B cell (primary cell): ENCODE measurements around the gene APOBEC4. TPM values are rescaled to one million over a fixed set of nuclear protein-coding genes. Genes with fewer than 3 reads are reported as not detected.

Experiments
- ATAC-seq: fragments of 200-7000 bp; cut with Tn5 transposase; one replicate; pipeline ENCODE4 v1.10.0; 2021; ENCODE audit warnings: low read depth, mild to moderate bottlenecking, moderate number of reproducible peaks, moderate library complexity
- CTCF ChIA-PET: fragments of 350-600 bp; sonication (Branson Sonifier 250); formaldehyde crosslinking; loops from one replicate; lab custom pipeline; 2021; ENCODE audit warnings: antibody characterized with exemption, inconsistent platforms; lab: Charles Lee
- POLR2A ChIA-PET: fragments of 350-600 bp; sonication (Branson Sonifier 250); formaldehyde crosslinking; loops from one replicate; lab custom pipeline; 2021; ENCODE audit warnings: antibody characterized with exemption; lab: Charles Lee
- DNase-seq: peaks from one replicate; pipeline ENCODE4 v3.0.0; 2013
- H2AFZ ChIP-seq: 2 replicates; pipeline ENCODE4 v1.6.1; 2012; ENCODE audit warnings: mild to moderate bottlenecking, low read depth, low read length; ENCODE audit not compliant: insufficient read depth, poor library complexity, severe bottlenecking
- H3K27ac ChIP-seq, 2 donors: 1 replicate in 1 of 2; 2 replicates in 1 of 2; pipeline ENCODE4 v1.5.1; 2012 to 2013; ENCODE audit warnings: low read length in 2 of 2, mild to moderate bottlenecking in 2 of 2, moderate library complexity in 1 of 2
- H3K27me3 ChIP-seq, 4 experiments: fragments of 200-600 bp in 1 of 4; sonication (generic) in 1 of 4; replicated peaks in 1 of 4; 1 replicate in 2 of 4; 2 replicates in 2 of 4; pipeline versions ENCODE4 v1.6.1 to v1.7.0; 2013 to 2016; ENCODE audit warnings: low read length in 3 of 4, mild to moderate bottlenecking in 2 of 4, mixed read lengths in 1 of 4, moderate library complexity in 1 of 4; ENCODE audit not compliant: insufficient read depth in 4 of 4, control insufficient read depth in 3 of 4; ENCODE audit errors: control extremely low read depth in 1 of 4
- H3K36me3 ChIP-seq, 2 experiments: replicated peaks in 1 of 2; 1 replicate in 1 of 2; 2 replicates in 1 of 2; pipeline versions ENCODE4 v1.6.1 to v1.7.1; 2013; ENCODE audit warnings: low read length in 1 of 2; ENCODE audit not compliant: insufficient read depth in 2 of 2, control insufficient read depth in 1 of 2; ENCODE audit errors: control extremely low read depth in 1 of 2, extremely low read depth in 1 of 2
- H3K4me1 ChIP-seq, 2 donors: fragments of 200-600 bp in 1 of 2; sonication (generic) in 1 of 2; 1 replicate in 1 of 2; 2 replicates in 1 of 2; pipeline versions ENCODE4 v1.5.1 to v1.6.1; 2013 to 2017; ENCODE audit warnings: low read length in 2 of 2; ENCODE audit not compliant: control insufficient read depth in 2 of 2, insufficient read depth in 2 of 2
- H3K4me2 ChIP-seq: replicated peaks from 2 replicates; pipeline ENCODE3; 2012; ENCODE audit warnings: mild to moderate bottlenecking, low read depth, low read length; ENCODE audit not compliant: poor library complexity, severe bottlenecking
- H3K4me3 ChIP-seq, 5 experiments: fragments of 200-600 bp in 1 of 5; sonication (generic) in 1 of 5; 1 replicate in 3 of 5; 2 replicates in 2 of 5; pipeline versions ENCODE4 v1.5.1 to v1.7.0; 2011 to 2016; ENCODE audit warnings: low read length in 4 of 5, mild to moderate bottlenecking in 4 of 5, low read depth in 2 of 5, control low read depth in 1 of 5, moderate library complexity in 1 of 5; ENCODE audit not compliant: insufficient read depth in 1 of 5; ENCODE audit errors: control extremely low read depth in 1 of 5, extremely low read depth in 1 of 5
- H3K79me2 ChIP-seq: fragments of 200-600 bp; sonication (generic); one replicate; pipeline ENCODE4 v1.6.0; 2016; ENCODE audit warnings: low read length; ENCODE audit not compliant: control insufficient read depth, insufficient read depth
- H3K9ac ChIP-seq: fragments of 200-600 bp; sonication (generic); 2 replicates; pipeline ENCODE4 v1.6.1; 2017; ENCODE audit warnings: mild to moderate bottlenecking, low read length, moderate library complexity
- H3K9me3 ChIP-seq, 3 donors: one replicate each; pipeline versions ENCODE4 v1.6.1 to v1.7.1; 2013; ENCODE audit warnings: low read length in 2 of 3; ENCODE audit not compliant: control insufficient read depth in 2 of 3, insufficient read depth in 1 of 3; ENCODE audit errors: control extremely low read depth in 1 of 3
- H4K20me1 ChIP-seq: 2 replicates; pipeline ENCODE4 v1.6.0; 2012; ENCODE audit warnings: mild to moderate bottlenecking, low read length; ENCODE audit not compliant: insufficient read depth, control insufficient read depth, poor library complexity, severe bottlenecking
- H3K27ac Mint-ChIP-seq: one replicate; pipeline ENCODE4 v1.8.0; 2021; ENCODE audit warnings: mixed read lengths
- H3K27me3 Mint-ChIP-seq: one replicate; pipeline ENCODE4 v1.8.0; 2021; ENCODE audit warnings: mixed read lengths
- H3K4me1 Mint-ChIP-seq: one replicate; pipeline ENCODE4 v1.8.0; 2021; ENCODE audit warnings: mixed read lengths
- H3K4me3 Mint-ChIP-seq: one replicate; pipeline ENCODE4 v1.8.0; 2021; ENCODE audit warnings: mixed read lengths
- H3K9me3 Mint-ChIP-seq: one replicate; pipeline ENCODE4 v1.8.0; 2022; ENCODE audit warnings: mixed read lengths; ENCODE audit not compliant: insufficient read depth
- EZH2 ChIP-seq: IDR thresholded peaks from 2 replicates; pipeline ENCODE4 v1.6.1; 2012; ENCODE audit warnings: borderline replicate concordance, low read depth, mild to moderate bottlenecking, moderate library complexity, low read length; ENCODE audit not compliant: insufficient read depth, poor library complexity, severe bottlenecking
- WGBS: methylation state at CpG from one replicate; pipeline ENCODE4 v1.1.5; 2013; ENCODE audit warnings: missing lambda C conversion rate; ENCODE audit not compliant: insufficient coverage; 5-methylcytosine and 5-hydroxymethylcytosine counted together
- intact Hi-C: fragments of 100-400 bp; cut with micrococcal nuclease; formaldehyde crosslinking; loops from one replicate; pipeline ENCODE4 v1.10.0; 2022
- polyA plus RNA-seq: library from polyadenylated mRNA; depleted of rRNA; stranded (reverse); fragments of >200 nt; gene quantifications from 2 replicates; pipeline ENCODE4 v1.2.3, GENCODE V29; 2012
- total RNA-seq, 2 donors: library from RNA; stranded (reverse); fragments of 120-200 nt in 1 of 2; gene quantifications; 1 replicate in 1 of 2; 2 replicates in 1 of 2; pipeline versions ENCODE4 v1.2.3 to v1.2.4, GENCODE V29; 2013 to 2022
- TF ChIP-seq, protein P1 (sequence below): fragments of 200-600 bp; IDR thresholded peaks from one replicate; pipeline ENCODE4 v1.8.0; 2022; ENCODE audit warnings: antibody characterized with exemption, mild to moderate bottlenecking

APOBEC4 gene
- total and polyA plus RNA-seq, 2 donors (not counting 1 experiment from before 2014, with no cell fraction given): not detected

DNA sequence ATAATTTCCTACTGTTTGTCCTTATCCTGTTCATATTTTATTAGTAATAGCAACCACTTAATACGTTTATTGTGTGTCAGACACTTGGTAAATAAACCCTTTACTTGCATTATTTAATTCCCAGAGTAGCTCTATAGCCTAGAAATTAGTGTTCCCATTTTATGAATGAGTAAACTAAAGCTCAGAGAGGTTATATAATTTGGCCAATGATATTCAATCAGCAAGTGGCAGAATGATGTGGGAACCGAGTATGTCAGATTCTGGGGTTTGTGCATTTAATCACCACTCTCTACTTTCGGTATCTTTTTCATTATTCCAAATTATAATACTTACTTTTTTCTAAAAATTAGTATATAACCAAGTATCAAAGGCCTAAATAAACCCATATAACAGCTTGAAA is 10.9 kb downstream of the APOBEC4 start:
- Histone ChIP-seq H2AFZ (no peak overlapping the region), H3K79me2 (no peaks in the 10 kb centered on the region), H3K36me3 (no peaks in the 10 kb centered on the region), H3K9ac (no peak overlapping the region), H3K4me1 (no peaks in the 10 kb centered on the region), H4K20me1 (no peaks in the 10 kb centered on the region), H3K27ac (no peak overlapping the region), H3K27me3 (no peaks in the 10 kb centered on the region), H3K9me3 (no peaks in the 10 kb centered on the region), H3K4me3 (no peak overlapping the region), H3K4me2 (no peak overlapping the region)
- Mint-ChIP-seq H3K27me3 (peaks cover 16% of the 10 kb centered on the region), H3K4me3 (no peak overlapping the region), H3K4me1 (no peaks in the 10 kb centered on the region), H3K9me3 (no peaks in the 10 kb centered on the region), H3K27ac (no peak overlapping the region)
- ChIA-PET POLR2A (no interaction called here), CTCF (interaction anchor here (1.3 kb wide), 1 partner anchor 12 kb away, joined by 4 read pairs; no protein-coding TSS in a partner anchor)
- no peak for TF ChIP-seq EZH2
- TF ChIP-seq, protein P1, sequence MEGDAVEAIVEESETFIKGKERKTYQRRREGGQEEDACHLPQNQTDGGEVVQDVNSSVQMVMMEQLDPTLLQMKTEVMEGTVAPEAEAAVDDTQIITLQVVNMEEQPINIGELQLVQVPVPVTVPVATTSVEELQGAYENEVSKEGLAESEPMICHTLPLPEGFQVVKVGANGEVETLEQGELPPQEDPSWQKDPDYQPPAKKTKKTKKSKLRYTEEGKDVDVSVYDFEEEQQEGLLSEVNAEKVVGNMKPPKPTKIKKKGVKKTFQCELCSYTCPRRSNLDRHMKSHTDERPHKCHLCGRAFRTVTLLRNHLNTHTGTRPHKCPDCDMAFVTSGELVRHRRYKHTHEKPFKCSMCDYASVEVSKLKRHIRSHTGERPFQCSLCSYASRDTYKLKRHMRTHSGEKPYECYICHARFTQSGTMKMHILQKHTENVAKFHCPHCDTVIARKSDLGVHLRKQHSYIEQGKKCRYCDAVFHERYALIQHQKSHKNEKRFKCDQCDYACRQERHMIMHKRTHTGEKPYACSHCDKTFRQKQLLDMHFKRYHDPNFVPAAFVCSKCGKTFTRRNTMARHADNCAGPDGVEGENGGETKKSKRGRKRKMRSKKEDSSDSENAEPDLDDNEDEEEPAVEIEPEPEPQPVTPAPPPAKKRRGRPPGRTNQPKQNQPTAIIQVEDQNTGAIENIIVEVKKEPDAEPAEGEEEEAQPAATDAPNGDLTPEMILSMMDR: no peak
- no CpG with 5 or more reads among the region's 3 CpGs for WGBS
- intact Hi-C loops: no loop called here
- ATAC-seq (no peak), DNase-seq (no peak)

DNA sequence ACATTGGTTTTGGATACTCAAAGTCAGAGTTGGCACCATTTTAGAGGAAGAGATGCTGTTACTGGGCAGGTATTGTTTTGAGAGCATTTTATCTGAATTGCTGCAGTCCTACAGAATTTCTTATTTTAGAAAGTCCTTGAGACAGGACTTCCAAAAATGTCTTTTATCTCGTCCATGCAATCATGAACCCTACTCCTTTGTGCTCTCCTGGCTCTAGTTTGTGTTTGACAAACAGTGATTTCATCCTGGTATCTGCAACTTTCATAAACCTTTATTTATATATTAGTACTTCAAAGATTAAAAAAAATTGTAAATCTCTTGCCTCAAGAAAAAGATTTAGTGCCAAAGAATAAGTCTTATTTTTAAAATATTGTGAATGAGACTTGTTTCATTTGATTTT is 12.9 kb downstream of the APOBEC4 start:
- DNase-seq: no peak
- Histone ChIP-seq H2AFZ (no peak overlapping the region), H4K20me1 (no peaks in the 10 kb centered on the region), H3K4me2 (no peak overlapping the region), H3K4me1 (peaks cover 5 to 6% of the 10 kb centered on the region in 2 donors), H3K36me3 (no peaks in the 10 kb centered on the region), H3K9ac (no peak overlapping the region), H3K4me3 (no peak overlapping the region), H3K79me2 (peaks cover 3% of the 10 kb centered on the region), H3K9me3 (no peaks in the 10 kb centered on the region), H3K27me3 (no peaks in the 10 kb centered on the region), H3K27ac (no peak overlapping the region)
- Mint-ChIP-seq H3K9me3 (no peaks in the 10 kb centered on the region), H3K27me3 (peaks cover under 1% of the 10 kb centered on the region), H3K4me3 (no peak overlapping the region), H3K4me1 (peaks cover 12% of the 10 kb centered on the region), H3K27ac (no peak overlapping the region)
- TF ChIP-seq EZH2: no peak
- TF ChIP-seq, protein P1: no peak
- CTCF ChIA-PET: no interaction called here
- no peak for ATAC-seq
- intact Hi-C loops: no loop called here
- POLR2A ChIA-PET: no interaction called here
- WGBS: no CpG with 5 or more reads among the region's 1 CpG
